A549 (cell line): ENCODE results near the gene NDUFS4. TPM values are rescaled to one million over a fixed set of nuclear protein-coding genes. Genes with fewer than 3 reads are reported as not detected.

Experiments
- ATAC-seq, 2 experiments: fragments of 200-7000 bp in 1 of 2; fragments of >200 bp in 1 of 2; cut with Nextera tagmentation in 1 of 2; cut with Tn5 transposase in 1 of 2; 3 replicates each; pipeline versions ENCODE4 v1.8.0 to v1.9.1; 2018 to 2020; ENCODE audit warnings: mild to moderate bottlenecking in 1 of 2, moderate library complexity in 1 of 2
- CTCF ChIA-PET: fragments of 300-600 bp; sonication (Branson Sonifier 250); formaldehyde crosslinking; extraction: SDS; loops from one replicate; lab custom pipeline; 2021; ENCODE audit warnings: antibody characterized with exemption, inconsistent platforms; lab: Yijun Ruan, JAX
- POLR2A ChIA-PET: fragments of 350-600 bp; formaldehyde crosslinking; extraction: SDS; loops from one replicate; lab custom pipeline; 2021; ENCODE audit warnings: antibody characterized with exemption, inconsistent platforms; lab: Yijun Ruan, JAX
- DNase-seq, 2 experiments: peaks; one replicate each; pipeline versions ENCODE4 v3.0.0 to v3.0.0-alpha.2; 2011 to 2016; ENCODE audit warnings: low read depth in 1 of 2, low spot score in 1 of 2
- FAIRE-seq: peaks from 2 replicates; lab custom pipeline; 2011; peaks lifted over from hg19 to GRCh38; lab: Jason Lieb, UNC
- H3K27ac ChIP-seq, 2 experiments: fragments of >200 bp; sonication (Bioruptor Twin); formaldehyde crosslinking; 3 replicates each; pipeline ENCODE4 v1.5.1; 2016 to 2017
- H3K4me1 ChIP-seq: fragments of >200 bp; sonication (Bioruptor Twin); formaldehyde crosslinking; 3 replicates; pipeline ENCODE4 v1.6.1; 2016
- H3K4me2 ChIP-seq: fragments of >200 bp; sonication (Bioruptor Twin); formaldehyde crosslinking; 3 replicates; pipeline ENCODE4 v1.6.1; 2016
- H3K4me3 ChIP-seq: fragments of >200 bp; sonication (Bioruptor Twin); formaldehyde crosslinking; 3 replicates; pipeline ENCODE4 v1.5.1; 2016
- H3K9me3 ChIP-seq: fragments of >200 bp; sonication (Bioruptor Twin); formaldehyde crosslinking; 3 replicates; pipeline ENCODE4 v1.6.1; 2016
- BCL3 ChIP-seq: fragments of >200 bp; sonication (Bioruptor Twin); formaldehyde crosslinking; IDR thresholded peaks from 3 replicates; pipeline ENCODE4 v1.6.1; 2016
- BHLHE40 ChIP-seq: IDR thresholded peaks from 2 replicates; pipeline ENCODE4 v1.6.1; 2012; ENCODE audit warnings: low read depth, low read length, inconsistent platforms
- CEBPB ChIP-seq, 2 experiments: fragments of >200 bp in 1 of 2; sonication (Bioruptor Twin) in 1 of 2; formaldehyde crosslinking in 1 of 2; IDR thresholded peaks; 2 replicates each; pipeline ENCODE4 v1.6.1; 2012 to 2016
- CHD2 ChIP-seq: fragments of 150-350 bp; IDR thresholded peaks from 2 replicates; pipeline ENCODE4 v1.6.1; 2014; ENCODE audit warnings: low read length; ENCODE audit not compliant: partially characterized antibody
- EHF ChIP-seq: fragments of 250-450 bp; sonication (Bioruptor Pico); IDR thresholded peaks from 2 replicates; pipeline ENCODE4 v1.5.0; 2020; ENCODE audit warnings: mild to moderate bottlenecking
- EHMT2 ChIP-seq: fragments of 200-600 bp; sonication (generic); IDR thresholded peaks from 2 replicates; pipeline ENCODE4 v1.6.1; 2016; ENCODE audit warnings: antibody characterized with exemption, low read depth, mild to moderate bottlenecking, moderate library complexity
- ELK1 ChIP-seq: fragments of 150-350 bp; IDR thresholded peaks from 2 replicates; pipeline ENCODE4 v1.6.1; 2014; ENCODE audit warnings: low read depth, mild to moderate bottlenecking, low read length
- ESRRA ChIP-seq: fragments of 150-350 bp; IDR thresholded peaks from 2 replicates; pipeline ENCODE4 v1.6.1; 2014; ENCODE audit warnings: mild to moderate bottlenecking, low read length, borderline replicate concordance
- FOSB ChIP-seq: fragments of 250-450 bp; sonication (Bioruptor Pico); IDR thresholded peaks from 2 replicates; pipeline ENCODE4 v1.5.0; 2020; ENCODE audit warnings: mild to moderate bottlenecking, moderate library complexity
- FOXS1 ChIP-seq: fragments of 250-450 bp; sonication (Bioruptor Pico); IDR thresholded peaks from 2 replicates; pipeline ENCODE4 v1.5.0; 2020; ENCODE audit warnings: mild to moderate bottlenecking, moderate library complexity
- GATA3 ChIP-seq: IDR thresholded peaks from 2 replicates; pipeline ENCODE4 v1.6.1; 2012; ENCODE audit warnings: borderline replicate concordance
- HEYL ChIP-seq: fragments of 250-450 bp; sonication (Bioruptor Pico); IDR thresholded peaks from 2 replicates; pipeline ENCODE4 v1.8.0; 2021; ENCODE audit warnings: mild to moderate bottlenecking, moderate library complexity
- HMGXB4 ChIP-seq: fragments of 250-450 bp; sonication (Bioruptor Pico); IDR thresholded peaks from 2 replicates; pipeline ENCODE4 v1.5.0; 2021; ENCODE audit warnings: mild to moderate bottlenecking, moderate library complexity, borderline replicate concordance
- HOXB13 ChIP-seq: fragments of 250-450 bp; sonication (Bioruptor Pico); IDR thresholded peaks from 2 replicates; pipeline ENCODE4 v1.5.0; 2020; ENCODE audit warnings: low read depth, mild to moderate bottlenecking, moderate library complexity
- HOXB5 ChIP-seq: fragments of 250-450 bp; sonication (Bioruptor Pico); IDR thresholded peaks from 2 replicates; pipeline ENCODE4 v1.5.0; 2020; ENCODE audit warnings: mild to moderate bottlenecking, moderate library complexity
- MAX ChIP-seq: IDR thresholded peaks from 2 replicates; pipeline ENCODE4 v1.6.1; 2012
- MAZ ChIP-seq: fragments of 150-350 bp; IDR thresholded peaks from 2 replicates; pipeline ENCODE4 v1.6.1; 2014; ENCODE audit warnings: antibody characterized with exemption, low read depth, low read length, borderline replicate concordance
- NR3C1 ChIP-seq: fragments of >200 bp; sonication (Bioruptor Twin); formaldehyde crosslinking; IDR thresholded peaks from 3 replicates; pipeline ENCODE4 v1.6.1; 2017
- POLR2A ChIP-seq: IDR thresholded peaks from 2 replicates; pipeline ENCODE4 v1.6.1; 2012; ENCODE audit warnings: mild to moderate bottlenecking, low read length
- POLR2AphosphoS2 ChIP-seq: conservative IDR thresholded peaks from 2 replicates; pipeline ENCODE4 v1.6.1; 2012; ENCODE audit warnings: low read length, improper control_type of control experiment, inconsistent platforms
- REST ChIP-seq: fragments of 200-600 bp; sonication (generic); IDR thresholded peaks from 2 replicates; pipeline ENCODE4 v1.6.1; 2016; ENCODE audit warnings: antibody characterized with exemption, mild to moderate bottlenecking, moderate library complexity
- RFX5 ChIP-seq: fragments of 450-650 bp; IDR thresholded peaks from 2 replicates; pipeline ENCODE4 v1.7.1; 2014; ENCODE audit warnings: antibody characterized with exemption, mild to moderate bottlenecking, moderate library complexity
- SREBF2 ChIP-seq: fragments of 450-650 bp; IDR thresholded peaks from 2 replicates; pipeline ENCODE4 v1.6.1; 2014; ENCODE audit warnings: mild to moderate bottlenecking, moderate library complexity
- TFCP2L1 ChIP-seq: fragments of 250-450 bp; sonication (Bioruptor Pico); IDR thresholded peaks from 2 replicates; pipeline ENCODE4 v1.5.0; 2021; ENCODE audit warnings: mild to moderate bottlenecking
- ZSCAN20 ChIP-seq: fragments of 250-450 bp; sonication (Bioruptor Pico); IDR thresholded peaks from 2 replicates; pipeline ENCODE4 v1.8.0; 2022; ENCODE audit warnings: mild to moderate bottlenecking, moderate library complexity
- WGBS: methylation state at CpG from one replicate; pipeline ENCODE4 v1.1.6; 2017; ENCODE audit errors: missing lambda C conversion rate; 5-methylcytosine and 5-hydroxymethylcytosine counted together
- polyA plus RNA-seq, 4 experiments: library from polyadenylated mRNA; depleted of rRNA in 3 of 4; stranded (reverse); fragments of >200 nt; fragmentation: RNase III in 1 of 4; extraction: RNeasy Plus Mini Kit Qiagen cat#74134 plus additional on column Dnase treatment in 1 of 4; gene quantifications; 2 replicates in 3 of 4; 3 replicates in 1 of 4; pipeline ENCODE4 v1.2.3, GENCODE V29; 2011 to 2017

The NDUFS4 gene
- polyA plus RNA-seq, 2 of the 4 experiments (the other 2 are of a cell fraction), result 163 to 260 TPM

GRCh38 chr5:53631251-53631650, 70.8 kb downstream of the NDUFS4 start:
- CTCF ChIA-PET, result interaction anchor here (1.1 kb wide), 1 partner anchor 603 kb away, joined by 3 read pairs; no protein-coding TSS in a partner anchor

GRCh38 chr5:53642061-53642460, 81.6 kb downstream of the NDUFS4 start:
- CTCF ChIA-PET, result no interaction called here
- H3K4me2 ChIP-seq, result no peak overlapping the region
- 78% methylated on average over 3 of the region's 3 CpGs for WGBS
- H3K27ac ChIP-seq, result no peak overlapping the region
- POLR2A ChIA-PET, result no interaction called here
- ATAC-seq (no peak), DNase-seq (no peak), FAIRE-seq (no peak)
- no peaks in the 10 kb centered on the region for H3K9me3 ChIP-seq
- H3K4me1 ChIP-seq, result no peaks in the 10 kb centered on the region
- TF ChIP-seq ESRRA (no peak), CEBPB (IDR thresholded peaks at IDR 0.05) (no peak), HEYL (CRISPR knock-in tag) (no peak), POLR2AphosphoS2 (no peak), ZSCAN20 (CRISPR knock-in tag) (no peak), HOXB5 (no peak)
- H3K4me3 ChIP-seq, result no peak overlapping the region

More at GRCh38 chr5:53631251-53631650, 70.8 kb downstream of the NDUFS4 start:
- POLR2A ChIA-PET, result no interaction called here
- DNase-seq, result no peak
- Histone ChIP-seq H3K9me3 (peaks cover 6% of the 10 kb centered on the region; the same call in 1 of the 3 replicates), H3K27ac (no peak overlapping the region), H3K4me2 (no peak overlapping the region)
- TF ChIP-seq HOXB13 (CRISPR knock-in tag) (no peak), HMGXB4 (CRISPR knock-in tag) (no peak), FOSB (no peak), RFX5 (no peak), BHLHE40 (no peak), ZSCAN20 (CRISPR knock-in tag) (no peak), ELK1 (no peak), BCL3 (no peak), TFCP2L1 (CRISPR knock-in tag) (no peak), HEYL (CRISPR knock-in tag) (no peak), SREBF2 (no peak), HOXB5 (no peak)
- TF ChIP-seq, all 56 proteins: peak for 0
- WGBS, result 77% methylated on average over 6 of the region's 6 CpGs
- no peaks in the 10 kb centered on the region for H3K4me1 ChIP-seq
- no peak for FAIRE-seq
- no peak overlapping the region for H3K4me3 ChIP-seq
- no peak for ATAC-seq

- Histone ChIP-seq H3K27ac (no peak overlapping the region), H3K4me1 (no peaks in the 10 kb centered on the region), H3K4me2 (no peak overlapping the region), H3K4me3 (no peak overlapping the region), H3K9me3 (no peaks in the 10 kb centered on the region)
- WGBS, result 89% methylated on average over 4 of the region's 4 CpGs
- no peak for FAIRE-seq
- ChIA-PET POLR2A (no interaction called here), CTCF (interaction anchor here (1.4 kb wide), 1 partner anchor 13 kb away, joined by 3 read pairs; no protein-coding TSS in a partner anchor)
- ATAC-seq, result no peak
- DNase-seq, result no peak
- TF ChIP-seq POLR2AphosphoS2 (no peak), POLR2A (no peak), FOXS1 (CRISPR knock-in tag) (no peak), GATA3 (no peak), MAZ (no peak), CHD2 (no peak), SREBF2 (no peak), HMGXB4 (CRISPR knock-in tag) (no peak), REST (no peak), NR3C1 (no peak), EHMT2 (no peak), MAX (no peak), HEYL (CRISPR knock-in tag) (no peak), EHF (CRISPR knock-in tag) (no peak)
These were observed 83.0 kb downstream of the NDUFS4 start for GRCh38 chr5:53643445-53643844.
